Suprapubic skin (tissue), 4 donors: ENCODE data around the gene SAT1.

Experiments used
- CTCF ChIP-seq, 2 donors: fragments of 200-600 bp in 1 of 2; fragments of 450-650 bp in 1 of 2; sonication (generic) in 1 of 2; IDR thresholded peaks; one replicate each; pipeline ENCODE4 v1.5.1; 2016 to 2019; ENCODE audit warnings: antibody characterized with exemption in 2 of 2, mild to moderate bottlenecking in 1 of 2, moderate library complexity in 1 of 2
- EP300 ChIP-seq: sonication (generic); formaldehyde crosslinking; IDR thresholded peaks from one replicate; pipeline ENCODE4 v1.6.1; 2017; ENCODE audit warnings: antibody characterized with exemption
- POLR2A ChIP-seq, 2 donors: fragments of 450-650 bp; IDR thresholded peaks; one replicate each; pipeline ENCODE4 v1.6.1; 2017; ENCODE audit warnings: antibody characterized with exemption in 2 of 2, mild to moderate bottlenecking in 2 of 2, moderate library complexity in 2 of 2
- POLR2AphosphoS5 ChIP-seq, 3 donors: sonication (generic); formaldehyde crosslinking; IDR thresholded peaks; one replicate each; pipeline ENCODE4 v1.6.1; 2017; ENCODE audit warnings: antibody characterized with exemption in 3 of 3

- no peak for TF ChIP-seq CTCF (IDR thresholded peaks at IDR 0.05)
- TF ChIP-seq POLR2A (IDR thresholded peaks at IDR 0.05), result no peak
- TF ChIP-seq POLR2AphosphoS5 (IDR thresholded peaks at IDR 0.05), result no peak
- no peak for TF ChIP-seq EP300
These were observed 43.7 kb downstream of the SAT1 start for GRCh38 chrX:23826653-23827052.
